ENCODE measurements around the gene TTLL9. TPM values are rescaled to one million over a fixed set of nuclear protein-coding genes. Genes with fewer than 3 reads are reported as not detected.
"Not testable (repeated sequence)": the region's sequence is repeated elsewhere in the genome, so short reads cannot be mapped to it uniquely, and the experiment has no call there.

TTLL9 gene
- total and polyA plus RNA-seq, 7 donors, result 0.15 to 1.1 TPM; not detected in 5

GRCh38 chr20:31913431-31914157, 43.2 kb downstream of the TTLL9 start:
- intact Hi-C loops (cut with DNase I), result no loop called here
- H3K27me3 ChIP-seq, result no peaks in the 10 kb centered on the region
- no peak for TF ChIP-seq CTCF (IDR thresholded peaks at IDR 0.05)
- TF ChIP-seq POLR2A (IDR thresholded peaks at IDR 0.05), result no peak
- TF ChIP-seq POLR2AphosphoS5 (IDR thresholded peaks at IDR 0.05), result no peak
- TF ChIP-seq EP300 (IDR thresholded peaks at IDR 0.05), result no peak
- peak; percentile 36 for DNase-seq
- H3K4me3 ChIP-seq, result no peak overlapping the region
- H3K9me3 ChIP-seq, result no peaks in the 10 kb centered on the region
- WGBS, 2 donors, result 80 to 83% methylated on average over 15 of the region's 15 CpGs
- H3K27ac ChIP-seq, result no peak overlapping the region
- peaks cover 0 to 11% (median 4%) of the 10 kb centered on the region in 4 donors for H3K4me1 ChIP-seq
- no peaks in the 10 kb centered on the region for H3K36me3 ChIP-seq

GRCh38 chr20:31914170-31914569, 43.7 kb downstream of the TTLL9 start:
- DNase-seq, result no peak
- Histone ChIP-seq H3K36me3 (no peaks in the 10 kb centered on the region), H3K9me3 (no peaks in the 10 kb centered on the region), H3K27me3 (no peaks in the 10 kb centered on the region), H3K4me3 (no peak overlapping the region), H3K27ac (no peak overlapping the region), H3K4me1 (peaks cover 0 to 11% (median 4%) of the 10 kb centered on the region in 4 donors)
- TF ChIP-seq POLR2AphosphoS5 (IDR thresholded peaks at IDR 0.05), result no peak
- no peak for TF ChIP-seq POLR2A (IDR thresholded peaks at IDR 0.05)
- TF ChIP-seq CTCF (IDR thresholded peaks at IDR 0.05), result no peak
- TF ChIP-seq EP300 (IDR thresholded peaks at IDR 0.05), result no peak
- 76 to 82% methylated on average over 5 of the region's 5 CpGs for WGBS, 2 donors
- intact Hi-C loops (cut with DNase I), result no loop called here

- Histone ChIP-seq H3K4me1 (peaks cover 0 to 11% (median 4%) of the 10 kb centered on the region in 4 donors), H3K4me3 (no peak overlapping the region), H3K27me3 (peaks cover 0 to 6% (median 0%) of the 10 kb centered on the region in 3 donors), H3K9me3 (no peaks in the 10 kb centered on the region), H3K27ac (no peak overlapping the region), H3K36me3 (no peaks in the 10 kb centered on the region)
- WGBS, 2 donors, result 31 to 55% methylated on average over 7 of the region's 7 CpGs
- intact Hi-C loops (cut with DNase I), result no loop called here
- TF ChIP-seq POLR2AphosphoS5 (IDR thresholded peaks at IDR 0.05), result no peak
- TF ChIP-seq POLR2A (IDR thresholded peaks at IDR 0.05), result no peak
- no peak for TF ChIP-seq CTCF (IDR thresholded peaks at IDR 0.05)
- no peak for TF ChIP-seq EP300 (IDR thresholded peaks at IDR 0.05)
- no peak for DNase-seq
These were observed 45.3 kb downstream of the TTLL9 start for GRCh38 chr20:31915491-31916280.

- 84 to 89% methylated on average over 4 of the region's 4 CpGs for WGBS, 2 donors
These were observed 46.3 kb downstream of the TTLL9 start for GRCh38 chr20:31916708-31917107.

GRCh38 chr20:31917962-31918412, 47.6 kb downstream of the TTLL9 start:
- WGBS, 2 donors, result 7 to 10% methylated on average over 7 of the region's 7 CpGs
- H3K4me1 ChIP-seq, result peaks cover 0 to 11% (median 4%) of the 10 kb centered on the region in 4 donors
- H3K36me3 ChIP-seq; H3K27ac ChIP-seq; H3K4me3 ChIP-seq; H3K27me3 ChIP-seq; H3K9me3 ChIP-seq; intact Hi-C loops (cut with DNase I): not testable (repeated sequence)
- peak; percentile 1 for DNase-seq

More at GRCh38 chr20:31916708-31917107, 46.3 kb downstream of the TTLL9 start:
- no peak for DNase-seq
- Histone ChIP-seq H3K27ac (no peak overlapping the region), H3K27me3 (peaks cover 0 to 7% (median 0%) of the 10 kb centered on the region in 3 donors), H3K9me3 (no peaks in the 10 kb centered on the region), H3K4me3 (no peak overlapping the region), H3K4me1 (peaks cover 0 to 11% (median 4%) of the 10 kb centered on the region in 4 donors), H3K36me3 (no peaks in the 10 kb centered on the region)
- TF ChIP-seq POLR2A (IDR thresholded peaks at IDR 0.05), result no peak
- TF ChIP-seq EP300 (IDR thresholded peaks at IDR 0.05), result no peak
- TF ChIP-seq POLR2AphosphoS5 (IDR thresholded peaks at IDR 0.05), result no peak
- TF ChIP-seq CTCF (IDR thresholded peaks at IDR 0.05), result no peak
- intact Hi-C loops (cut with DNase I), result no loop called here
